WTC11 (cell line): ENCODE data around the gene SCGB1A1. TPM values are rescaled to one million over a fixed set of nuclear protein-coding genes. Genes with fewer than 3 reads are reported as not detected.

Experiments used
- ATAC-seq: fragments of 200-7000 bp; cut with Tn5 transposase; 2 replicates; pipeline ENCODE4 v1.10.0; 2021; ENCODE audit warnings: mild to moderate bottlenecking, moderate library complexity
- CTCF ChIA-PET: fragments of 300-600 bp; sonication (Branson Sonifier 250); formaldehyde crosslinking; loops from one replicate; lab custom pipeline; 2021; ENCODE audit warnings: antibody characterized with exemption; lab: Charles Lee
- POLR2A ChIA-PET: fragments of 350-600 bp; sonication (Branson Sonifier 250); formaldehyde crosslinking; loops from one replicate; lab custom pipeline; 2021; ENCODE audit warnings: antibody characterized with exemption; lab: Charles Lee
- DNase-seq: peaks from one replicate; pipeline ENCODE4 v3.0.0; 2021; ENCODE audit warnings: low spot score
- H3K27ac Mint-ChIP-seq: 2 replicates; pipeline ENCODE4 v1.8.0; 2021; ENCODE audit warnings: mixed read lengths
- H3K27me3 Mint-ChIP-seq: 2 replicates; pipeline ENCODE4 v1.8.0; 2021; ENCODE audit warnings: low read depth, mild to moderate bottlenecking, moderate library complexity, mixed read lengths
- H3K36me3 Mint-ChIP-seq: 2 replicates; pipeline ENCODE4 v1.8.0; 2021; ENCODE audit warnings: mixed read lengths
- H3K4me1 Mint-ChIP-seq: 2 replicates; pipeline ENCODE4 v1.8.0; 2022; ENCODE audit warnings: mixed read lengths
- H3K4me3 Mint-ChIP-seq: 2 replicates; pipeline ENCODE4 v1.8.0; 2021; ENCODE audit warnings: mild to moderate bottlenecking, moderate library complexity, mixed read lengths
- H3K9me3 Mint-ChIP-seq: 2 replicates; pipeline ENCODE4 v1.8.0; 2021; ENCODE audit warnings: mixed read lengths
- CDX4 ChIP-seq: fragments of 250-450 bp; sonication (Bioruptor Pico); IDR thresholded peaks from 2 replicates; pipeline ENCODE4 v1.9.0; 2021; ENCODE audit warnings: moderate library complexity, mild to moderate bottlenecking, inconsistent platforms, borderline replicate concordance
- ELF4 ChIP-seq: sonication (generic); formaldehyde crosslinking; IDR thresholded peaks from 2 replicates; pipeline ENCODE4 v1.8.1; 2022; ENCODE audit warnings: low read depth, mild to moderate bottlenecking, moderate library complexity, missing genetic modification reagents
- ERG ChIP-seq: fragments of 250-450 bp; sonication (Bioruptor Pico); IDR thresholded peaks from 2 replicates; pipeline ENCODE4 v1.8.0; 2021; ENCODE audit warnings: mild to moderate bottlenecking
- ESRRA ChIP-seq: sonication (generic); formaldehyde crosslinking; IDR thresholded peaks from 2 replicates; pipeline ENCODE4 v1.8.1; 2022; ENCODE audit warnings: mild to moderate bottlenecking, missing genetic modification reagents, borderline replicate concordance
- FOXK1 ChIP-seq: sonication (generic); formaldehyde crosslinking; IDR thresholded peaks from 2 replicates; pipeline ENCODE4 v1.8.0; 2022; ENCODE audit warnings: mild to moderate bottlenecking, moderate library complexity, missing genetic modification reagents
- FOXP4 ChIP-seq: sonication (generic); formaldehyde crosslinking; IDR thresholded peaks from 2 replicates; pipeline ENCODE4 v1.8.0; 2022; ENCODE audit warnings: mild to moderate bottlenecking, missing genetic modification reagents
- JAZF1 ChIP-seq: fragments of 250-450 bp; sonication (Bioruptor Pico); IDR thresholded peaks from 2 replicates; pipeline ENCODE4 v1.9.0; 2021; ENCODE audit warnings: moderate library complexity, mild to moderate bottlenecking, inconsistent platforms
- JUN ChIP-seq: sonication (generic); formaldehyde crosslinking; IDR thresholded peaks from 2 replicates; pipeline ENCODE4 v1.8.0; 2023; ENCODE audit warnings: mild to moderate bottlenecking, missing genetic modification reagents
- NR3C1 ChIP-seq: sonication (generic); formaldehyde crosslinking; conservative IDR thresholded peaks from 2 replicates; pipeline ENCODE4 v1.8.1; 2023; ENCODE audit warnings: low read depth, mild to moderate bottlenecking, missing genetic modification reagents
- RELA ChIP-seq: sonication (generic); formaldehyde crosslinking; IDR thresholded peaks from 2 replicates; pipeline ENCODE4 v1.8.1; 2022; ENCODE audit warnings: missing genetic modification reagents, mild to moderate bottlenecking, borderline replicate concordance
- SOX15 ChIP-seq: fragments of 250-450 bp; sonication (Bioruptor Pico); IDR thresholded peaks from 2 replicates; pipeline ENCODE4 v1.9.0; 2021; ENCODE audit warnings: mild to moderate bottlenecking
- ZBTB43 ChIP-seq: sonication (generic); formaldehyde crosslinking; IDR thresholded peaks from 2 replicates; pipeline ENCODE4 v1.8.1; 2023; ENCODE audit warnings: mild to moderate bottlenecking, missing genetic modification reagents
- ZNF121 ChIP-seq: sonication (generic); formaldehyde crosslinking; IDR thresholded peaks from 2 replicates; pipeline ENCODE4 v1.8.0; 2023; ENCODE audit warnings: missing genetic modification reagents
- ZNF396 ChIP-seq: fragments of 250-450 bp; sonication (Bioruptor Pico); IDR thresholded peaks from 2 replicates; pipeline ENCODE4 v1.8.0; 2021; ENCODE audit warnings: mild to moderate bottlenecking, moderate library complexity, borderline replicate concordance
- ZNF671 ChIP-seq: fragments of 250-450 bp; sonication (Bioruptor Pico); IDR thresholded peaks from 2 replicates; pipeline ENCODE4 v1.8.0; 2021; ENCODE audit warnings: mild to moderate bottlenecking
- total RNA-seq: library from RNA; stranded (reverse); gene quantifications from 3 replicates; pipeline ENCODE4 v1.2.3, GENCODE V29; 2021
- TF ChIP-seq, protein P1 (sequence below): sonication (generic); formaldehyde crosslinking; IDR thresholded peaks from 2 replicates; pipeline ENCODE4 v1.8.1; 2022; ENCODE audit warnings: mild to moderate bottlenecking, missing genetic modification reagents, moderate library complexity, borderline replicate concordance
- TF ChIP-seq, protein P2 (sequence below): sonication (generic); formaldehyde crosslinking; IDR thresholded peaks from 2 replicates; pipeline ENCODE4 v1.8.1; 2022; ENCODE audit warnings: missing genetic modification reagents, borderline replicate concordance

SCGB1A1 gene
- total RNA-seq, 1 experiment from 2014 or later = 1.2 TPM

GRCh38 chr11:62416596-62416995, 2.2 kb upstream of the SCGB1A1 start:
- Mint-ChIP-seq H3K9me3 (no peaks in the 10 kb centered on the region), H3K4me3 (no peak overlapping the region), H3K27ac (no peak overlapping the region), H3K4me1 (no peaks in the 10 kb centered on the region), H3K27me3 (peaks cover 10% of the 10 kb centered on the region), H3K36me3 (no peaks in the 10 kb centered on the region)
- TF ChIP-seq JUN (CRISPR knock-in tag) (no peak), SOX15 (CRISPR knock-in tag) (no peak), NR3C1 (CRISPR knock-in tag) (no peak), FOXP4 (CRISPR knock-in tag) (no peak), RELA (CRISPR knock-in tag) (no peak), ZBTB43 (CRISPR knock-in tag) (no peak), ESRRA (CRISPR knock-in tag) (no peak), ZNF121 (CRISPR knock-in tag) (no peak), ZNF671 (CRISPR knock-in tag) (no peak), ZNF396 (CRISPR knock-in tag) (no peak), ELF4 (CRISPR knock-in tag) (no peak), JAZF1 (CRISPR knock-in tag) (no peak), FOXK1 (CRISPR knock-in tag) (no peak), ERG (CRISPR knock-in tag) (no peak)
- TF ChIP-seq, protein P1, sequence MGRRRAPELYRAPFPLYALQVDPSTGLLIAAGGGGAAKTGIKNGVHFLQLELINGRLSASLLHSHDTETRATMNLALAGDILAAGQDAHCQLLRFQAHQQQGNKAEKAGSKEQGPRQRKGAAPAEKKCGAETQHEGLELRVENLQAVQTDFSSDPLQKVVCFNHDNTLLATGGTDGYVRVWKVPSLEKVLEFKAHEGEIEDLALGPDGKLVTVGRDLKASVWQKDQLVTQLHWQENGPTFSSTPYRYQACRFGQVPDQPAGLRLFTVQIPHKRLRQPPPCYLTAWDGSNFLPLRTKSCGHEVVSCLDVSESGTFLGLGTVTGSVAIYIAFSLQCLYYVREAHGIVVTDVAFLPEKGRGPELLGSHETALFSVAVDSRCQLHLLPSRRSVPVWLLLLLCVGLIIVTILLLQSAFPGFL (CRISPR knock-in tag) = no peak
- TF ChIP-seq, protein P2, sequence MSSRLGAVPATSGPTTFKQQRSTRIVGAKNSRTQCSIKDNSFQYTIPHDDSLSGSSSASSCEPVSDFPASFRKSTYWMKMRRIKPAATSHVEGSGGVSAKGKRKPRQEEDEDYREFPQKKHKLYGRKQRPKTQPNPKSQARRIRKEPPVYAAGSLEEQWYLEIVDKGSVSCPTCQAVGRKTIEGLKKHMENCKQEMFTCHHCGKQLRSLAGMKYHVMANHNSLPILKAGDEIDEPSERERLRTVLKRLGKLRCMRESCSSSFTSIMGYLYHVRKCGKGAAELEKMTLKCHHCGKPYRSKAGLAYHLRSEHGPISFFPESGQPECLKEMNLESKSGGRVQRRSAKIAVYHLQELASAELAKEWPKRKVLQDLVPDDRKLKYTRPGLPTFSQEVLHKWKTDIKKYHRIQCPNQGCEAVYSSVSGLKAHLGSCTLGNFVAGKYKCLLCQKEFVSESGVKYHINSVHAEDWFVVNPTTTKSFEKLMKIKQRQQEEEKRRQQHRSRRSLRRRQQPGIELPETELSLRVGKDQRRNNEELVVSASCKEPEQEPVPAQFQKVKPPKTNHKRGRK (CRISPR knock-in tag) = no peak
- ATAC-seq (no peak), DNase-seq (no peak)
- ChIA-PET CTCF (interaction anchor here (1.4 kb wide), 2 partner anchors 127 to 144 kb away, joined by 5 to 8 read pairs; no protein-coding TSS in a partner anchor), POLR2A (no interaction called here)

- DNase-seq = no peak
- Mint-ChIP-seq H3K9me3 (no peaks in the 10 kb centered on the region), H3K36me3 (no peaks in the 10 kb centered on the region), H3K4me3 (no peak overlapping the region), H3K27me3 (peaks cover 25% of the 10 kb centered on the region), H3K4me1 (no peaks in the 10 kb centered on the region), H3K27ac (no peak overlapping the region)
- CTCF ChIA-PET = interaction anchor here (3.2 to 11.8 kb wide), 2 partner anchors 23 to 124 kb away, joined by 18 to 552 read pairs; partner anchors contain the start of gene AHNAK
- POLR2A ChIA-PET = no interaction called here
- no peak for ATAC-seq
- no peak for TF ChIP-seq CDX4 (CRISPR knock-in tag)
Measured at GRCh38 chr11:62418136-62418535, 697 bp upstream of the SCGB1A1 start.
